ENCODE data around the gene SPTLC3. TPM values are rescaled to one million over a fixed set of nuclear protein-coding genes. Genes with fewer than 3 reads are reported as not detected.

The SPTLC3 gene
- total and polyA plus RNA-seq, 4 experiments from 2014 or later: 0.06 to 0.89 (median 0.33) TPM

DNA sequence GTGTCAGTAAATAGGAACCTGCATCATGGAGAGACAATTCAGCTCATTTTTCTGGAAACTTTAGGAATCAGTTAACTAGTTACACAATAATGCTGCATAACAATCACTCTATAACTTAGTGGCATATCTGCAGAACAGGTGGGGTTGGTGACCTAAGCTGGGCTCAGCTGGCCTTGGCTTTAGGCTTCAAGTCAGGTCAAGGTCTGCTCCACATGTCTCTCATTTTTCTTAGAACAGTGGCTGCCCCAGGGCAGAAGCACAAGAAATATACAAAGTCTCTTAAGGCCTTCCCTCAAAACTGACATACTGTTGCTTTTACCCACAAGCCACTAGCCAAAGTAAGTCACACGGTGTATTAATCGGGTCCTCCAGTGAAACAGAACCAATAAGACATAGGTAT lies 198.2 kb downstream of the SPTLC3 start:
- no peak overlapping the region for H3K27ac Mint-ChIP-seq
- H3K4me1 Mint-ChIP-seq: peaks cover 0 to 3% (median 0%) of the 10 kb centered on the region in 4 donors
- Histone ChIP-seq H3K4me3 (ENCODE audit: low read length in 2 of 2) (no peak overlapping the region), H3K9me3 (ENCODE audit: control insufficient read depth in 1 of 2, low read length in 2 of 2) (no peaks in the 10 kb centered on the region), H3K4me1 (ENCODE audit: insufficient read depth, low read length) (no peaks in the 10 kb centered on the region), H3K36me3 (ENCODE audit: insufficient read depth, low read length) (no peaks in the 10 kb centered on the region), H3K27me3 (ENCODE audit: insufficient read depth, low read length) (no peaks in the 10 kb centered on the region), H3K27ac (ENCODE audit: low read depth, low read length) (no peak overlapping the region)
- no peak for DNase-seq
- ChIA-PET CTCF (ENCODE audit: partially characterized antibody) (no interaction called here), POLR2A (ENCODE audit: partially characterized antibody) (no interaction called here)
- intact Hi-C loops (cut with micrococcal nuclease): no loop called here
- H3K4me3 Mint-ChIP-seq: no peak overlapping the region
- peaks cover 0 to 3% (median 0%) of the 10 kb centered on the region in 8 donors for H3K9me3 Mint-ChIP-seq
- no peaks in the 10 kb centered on the region for H3K36me3 Mint-ChIP-seq
- H3K27me3 Mint-ChIP-seq: peaks cover 5% of the 10 kb centered on the region in 2 donors

DNA sequence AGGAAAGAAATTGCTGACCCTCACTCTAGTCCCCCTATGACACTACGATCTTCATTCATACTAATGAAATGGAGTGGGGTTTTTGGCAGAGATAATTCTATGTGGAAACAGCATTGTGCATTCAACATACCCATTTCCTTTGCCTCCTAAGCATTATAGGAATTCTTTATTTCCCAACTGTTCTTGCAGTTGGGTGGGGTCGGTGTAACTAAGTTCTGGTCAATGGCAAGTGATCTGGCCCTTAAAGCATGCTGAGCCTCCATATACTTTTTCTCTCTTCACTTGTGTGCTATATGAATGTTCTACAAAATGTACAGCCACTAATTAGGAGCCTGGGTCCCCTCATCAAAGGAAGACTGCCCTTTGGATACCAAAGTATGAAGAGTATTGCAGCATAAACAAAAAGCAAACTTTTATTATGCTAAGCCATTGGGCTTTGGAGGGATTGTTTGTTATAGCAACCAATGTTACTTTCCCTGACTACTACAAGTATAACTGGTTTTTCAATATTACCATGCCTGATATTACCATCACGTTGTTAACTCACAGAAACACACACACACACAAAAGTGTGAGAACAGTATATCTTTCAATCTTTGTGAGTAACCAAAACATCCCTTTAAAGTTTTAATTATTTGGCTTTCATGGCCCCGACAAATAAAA lies 203.3 kb downstream of the SPTLC3 start:
- no peak overlapping the region for H3K27ac ChIP-seq (ENCODE audit: low read depth, low read length)
- CTCF ChIA-PET (ENCODE audit: partially characterized antibody): no interaction called here
- intact Hi-C loops (cut with micrococcal nuclease): no loop called here
- no peak for DNase-seq
- no peaks in the 10 kb centered on the region for H3K36me3 Mint-ChIP-seq
- H3K27ac Mint-ChIP-seq: no peak overlapping the region
- no peak overlapping the region for H3K4me3 Mint-ChIP-seq
- H3K27me3 Mint-ChIP-seq: peaks cover 13 to 21% of the 10 kb centered on the region in 2 donors
- H3K9me3 Mint-ChIP-seq: peaks cover 0 to 7% (median 0%) of the 10 kb centered on the region in 8 donors
- no peaks in the 10 kb centered on the region for H3K4me1 ChIP-seq (ENCODE audit: insufficient read depth, low read length)
- no peaks in the 10 kb centered on the region for H3K36me3 ChIP-seq (ENCODE audit: insufficient read depth, low read length)
- H3K4me3 ChIP-seq (ENCODE audit: low read length in 2 of 2): no peak overlapping the region
- POLR2A ChIA-PET (ENCODE audit: partially characterized antibody): interaction anchor here (1.3 kb wide), 1 partner anchor 10 kb away, joined by 4 read pairs; no protein-coding TSS in a partner anchor
- no peaks in the 10 kb centered on the region for H3K27me3 ChIP-seq (ENCODE audit: insufficient read depth, low read length)
- peaks cover 0 to 2% (median 0%) of the 10 kb centered on the region in 4 donors for H3K4me1 Mint-ChIP-seq
- no peaks in the 10 kb centered on the region for H3K9me3 ChIP-seq (ENCODE audit: control insufficient read depth in 1 of 2, low read length in 2 of 2)

DNA sequence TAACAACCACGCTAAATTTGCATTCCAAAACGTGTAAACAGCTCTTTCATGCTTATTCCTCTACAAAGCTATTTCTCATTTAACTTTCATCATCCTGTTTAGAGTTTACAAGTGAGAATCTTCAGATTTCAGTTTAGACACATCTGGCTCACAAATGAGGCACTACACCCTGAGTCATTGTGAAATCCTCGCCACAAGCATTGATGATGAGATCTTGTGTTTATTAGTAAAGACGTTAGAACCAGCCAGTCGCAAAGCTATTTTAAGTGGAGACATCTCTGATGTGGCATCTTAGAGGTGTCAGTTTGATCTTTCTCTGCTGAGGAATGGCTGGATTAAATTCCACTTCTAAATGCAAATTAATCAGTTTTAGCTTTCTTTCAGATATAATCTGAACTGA lies 204.0 kb downstream of the SPTLC3 start:
- CTCF ChIA-PET (ENCODE audit: partially characterized antibody): interaction anchor here (1.2 kb wide), 1 partner anchor 48 kb away, joined by 3 read pairs; no protein-coding TSS in a partner anchor
- Mint-ChIP-seq H3K27ac (no peak overlapping the region), H3K36me3 (no peaks in the 10 kb centered on the region)

DNA sequence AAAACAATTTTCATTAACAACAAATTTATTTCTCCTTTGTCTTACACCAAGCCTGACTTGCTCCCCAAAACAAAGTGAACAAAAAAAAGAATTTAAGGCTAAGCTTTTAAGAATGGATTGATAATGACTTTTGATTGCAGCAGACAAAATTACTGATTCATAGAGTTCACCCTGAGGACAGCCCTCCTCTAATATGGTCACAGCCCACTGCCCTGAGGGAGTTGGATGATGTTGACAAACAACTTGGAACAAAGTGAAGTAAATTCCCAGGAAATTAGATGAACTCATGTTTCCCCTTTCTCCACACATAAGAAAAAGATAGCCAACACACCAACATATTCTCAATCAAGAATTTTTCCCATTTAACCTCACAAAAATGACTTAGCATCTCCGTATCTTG lies 204.6 kb downstream of the SPTLC3 start:
- Mint-ChIP-seq H3K27me3 (peaks cover 13 to 29% of the 10 kb centered on the region in 2 donors), H3K9me3 (peaks cover 0 to 7% (median 0%) of the 10 kb centered on the region in 8 donors), H3K4me3 (no peak overlapping the region), H3K4me1 (peaks cover 0 to 2% (median 0%) of the 10 kb centered on the region in 4 donors), H3K27ac (no peak overlapping the region), H3K36me3 (no peaks in the 10 kb centered on the region)
- H3K27me3 ChIP-seq (ENCODE audit: insufficient read depth, low read length): no peaks in the 10 kb centered on the region
- ChIA-PET CTCF (ENCODE audit: partially characterized antibody) (interaction anchor here (1.2 kb wide), 1 partner anchor 47 kb away, joined by 3 read pairs; no protein-coding TSS in a partner anchor), POLR2A (ENCODE audit: partially characterized antibody) (interaction anchor here (1.3 kb wide), 1 partner anchor 8 kb away, joined by 4 read pairs; no protein-coding TSS in a partner anchor)
- H3K9me3 ChIP-seq (ENCODE audit: control insufficient read depth in 1 of 2, low read length in 2 of 2): no peaks in the 10 kb centered on the region
- no peaks in the 10 kb centered on the region for H3K4me1 ChIP-seq (ENCODE audit: insufficient read depth, low read length)
- intact Hi-C loops (cut with micrococcal nuclease): no loop called here
- H3K4me3 ChIP-seq (ENCODE audit: low read length in 2 of 2): no peak overlapping the region
- H3K27ac ChIP-seq (ENCODE audit: low read depth, low read length): no peak overlapping the region
- no peaks in the 10 kb centered on the region for H3K36me3 ChIP-seq (ENCODE audit: insufficient read depth, low read length)
- no peak for DNase-seq

More for the DNA sequence above, 204.0 kb downstream of the SPTLC3 start:
- Mint-ChIP-seq H3K4me3 (no peak overlapping the region), H3K27me3 (peaks cover 13 to 24% of the 10 kb centered on the region in 2 donors), H3K9me3 (peaks cover 0 to 7% (median 0%) of the 10 kb centered on the region in 8 donors), H3K4me1 (peaks cover 0 to 2% (median 0%) of the 10 kb centered on the region in 4 donors)
- no peaks in the 10 kb centered on the region for H3K36me3 ChIP-seq (ENCODE audit: insufficient read depth, low read length)
- H3K27me3 ChIP-seq (ENCODE audit: insufficient read depth, low read length): no peaks in the 10 kb centered on the region
- H3K27ac ChIP-seq (ENCODE audit: low read depth, low read length): no peak overlapping the region
- no peaks in the 10 kb centered on the region for H3K4me1 ChIP-seq (ENCODE audit: insufficient read depth, low read length)
- POLR2A ChIA-PET (ENCODE audit: partially characterized antibody): interaction anchor here (1.3 kb wide), 1 partner anchor 9 kb away, joined by 4 read pairs; no protein-coding TSS in a partner anchor
- no peak for DNase-seq
- intact Hi-C loops (cut with micrococcal nuclease): no loop called here
- no peak overlapping the region for H3K4me3 ChIP-seq (ENCODE audit: low read length in 2 of 2)
- no peaks in the 10 kb centered on the region for H3K9me3 ChIP-seq (ENCODE audit: control insufficient read depth in 1 of 2, low read length in 2 of 2)

DNA sequence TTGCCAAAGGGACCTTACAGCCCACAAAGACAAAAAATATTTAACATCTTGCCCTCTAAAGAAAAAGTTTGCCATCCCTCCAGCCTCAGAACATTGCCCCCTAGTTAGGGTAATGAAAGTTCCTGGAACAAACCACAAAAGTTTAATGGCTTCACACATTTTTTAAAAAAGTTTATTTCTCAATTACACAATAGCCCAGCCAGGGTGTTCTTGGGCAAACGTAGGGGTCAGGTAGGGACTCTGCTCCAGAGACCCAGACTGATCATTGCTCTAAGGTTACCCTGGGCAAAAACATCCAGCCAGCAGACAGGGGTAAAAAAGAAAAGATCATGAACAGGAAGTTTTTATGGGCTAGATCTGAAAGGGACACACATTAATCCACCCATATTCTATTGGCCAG lies 207.8 kb downstream of the SPTLC3 start:
- Histone ChIP-seq H3K9me3 (ENCODE audit: control insufficient read depth in 1 of 2, low read length in 2 of 2) (no peaks in the 10 kb centered on the region), H3K4me3 (ENCODE audit: low read length in 2 of 2) (no peak overlapping the region), H3K27ac (ENCODE audit: low read depth, low read length) (no peak overlapping the region), H3K27me3 (ENCODE audit: insufficient read depth, low read length) (peaks cover 12% of the 10 kb centered on the region), H3K4me1 (ENCODE audit: insufficient read depth, low read length) (peaks cover 11% of the 10 kb centered on the region), H3K36me3 (ENCODE audit: insufficient read depth, low read length) (no peaks in the 10 kb centered on the region)
- peaks cover 0 to 7% (median 0%) of the 10 kb centered on the region in 8 donors for H3K9me3 Mint-ChIP-seq
- H3K27me3 Mint-ChIP-seq: peaks cover 19 to 37% of the 10 kb centered on the region in 2 donors
- H3K4me1 Mint-ChIP-seq: peaks cover 4 to 12% (median 7%) of the 10 kb centered on the region in 4 donors
- ChIA-PET CTCF (ENCODE audit: partially characterized antibody) (interaction anchor here (1.2 kb wide), 1 partner anchor 46 kb away, joined by 3 read pairs; no protein-coding TSS in a partner anchor), POLR2A (ENCODE audit: partially characterized antibody) (no interaction called here)
- no peaks in the 10 kb centered on the region for H3K36me3 Mint-ChIP-seq
- H3K27ac Mint-ChIP-seq: no peak overlapping the region
- no peak for DNase-seq
- intact Hi-C loops (cut with micrococcal nuclease): no loop called here
- H3K4me3 Mint-ChIP-seq: no peak overlapping the region

Other genes starting within 250 kb of the SPTLC3 start
- 1 to 10 TPM; 3.7 to 4.3 TPM for gene ISM1, start 212.3 kb downstream of the SPTLC3 start, total RNA-seq
- 1 to 10 TPM; 2.5 to 7.7 TPM for gene ISM1, start 212.3 kb downstream of the SPTLC3 start, polyA plus RNA-seq

Data from CD4-positive, alpha-beta memory T cell (primary cell).